ENCODE data around the gene ITGA7. TPM values are rescaled to one million over a fixed set of nuclear protein-coding genes. Genes with fewer than 3 reads are reported as not detected.

ITGA7 gene
- polyA plus RNA-seq, 1 of the 3 experiments (the other 2 are of a cell fraction): 19.7 TPM

GRCh38 chr12:55686366-55687010 is 21.2 kb downstream of the ITGA7 start:
- Histone ChIP-seq H3K79me2 (ENCODE audit: insufficient read depth) (no peaks in the 10 kb centered on the region), H3K27me3 (ENCODE audit: insufficient read depth) (peaks cover 19% of the 10 kb centered on the region; the same call in 1 of the 2 replicates), H3K9me2 (no peaks in the 10 kb centered on the region), H3K27ac (ENCODE audit: low read depth in 2 of 2, low read length in 1 of 2) (no peak overlapping the region), H3K9me3 (no peaks in the 10 kb centered on the region), H3K4me2 (no peak overlapping the region), H3K4me3 (ENCODE audit: low read depth in 2 of 2, low read length in 1 of 2) (no peak overlapping the region), H3K4me1 (ENCODE audit: control insufficient read depth in 1 of 2, insufficient read depth in 2 of 2, low read depth in 1 of 2, low read length in 1 of 2) (no peaks in the 10 kb centered on the region; a peak in 1 of 4 replicates), H2AFZ (ENCODE audit: low read depth) (no peak overlapping the region), H3K9ac (no peak overlapping the region), H3F3A (replicated peaks; ENCODE audit: insufficient read depth) (no peaks in the 10 kb centered on the region), H3K36me3 (replicated peaks in 1 of 2; ENCODE audit: control insufficient read depth in 1 of 2, insufficient read depth in 2 of 2, low read length in 1 of 2) (no peaks in the 10 kb centered on the region), H4K20me1 (ENCODE audit: insufficient read depth) (no peaks in the 10 kb centered on the region)
- CTCF ChIA-PET: no interaction called here
- DNase-seq: no peak
- POLR2A ChIA-PET: no interaction called here
- 69% methylated on average over 8 of the region's 9 CpGs for WGBS (ENCODE audit: low lambda C conversion rate)
- TF ChIP-seq GABPA (IDR thresholded peaks at IDR 0.05; ENCODE audit: low read depth) (no peak), YY1 (IDR thresholded peaks at IDR 0.05; ENCODE audit: low read depth) (no peak), ELF1 (IDR thresholded peaks at IDR 0.05) (no peak), EP300 (IDR thresholded peaks at IDR 0.05; ENCODE audit: borderline replicate concordance in 1 of 2, low read depth in 1 of 2, low read length in 1 of 2) (no peak), TAF1 (IDR thresholded peaks at IDR 0.05; ENCODE audit: borderline replicate concordance, low read depth, low read length) (no peak)

- CTCF ChIA-PET: no interaction called here
- POLR2A ChIA-PET: no interaction called here
- 59% methylated on average over 5 of the region's 5 CpGs for WGBS (ENCODE audit: low lambda C conversion rate)
Measured at GRCh38 chr12:55685671-55686070, 22.0 kb downstream of the ITGA7 start.

More at GRCh38 chr12:55685671-55686070, 22.0 kb downstream of the ITGA7 start:
- H3F3A ChIP-seq (replicated peaks; ENCODE audit: insufficient read depth): peaks cover under 1% of the 10 kb centered on the region
- TF ChIP-seq SIN3A (IDR thresholded peaks at IDR 0.05; ENCODE audit: borderline replicate concordance, low read depth, low read length): no peak
- TF ChIP-seq, protein P1, sequence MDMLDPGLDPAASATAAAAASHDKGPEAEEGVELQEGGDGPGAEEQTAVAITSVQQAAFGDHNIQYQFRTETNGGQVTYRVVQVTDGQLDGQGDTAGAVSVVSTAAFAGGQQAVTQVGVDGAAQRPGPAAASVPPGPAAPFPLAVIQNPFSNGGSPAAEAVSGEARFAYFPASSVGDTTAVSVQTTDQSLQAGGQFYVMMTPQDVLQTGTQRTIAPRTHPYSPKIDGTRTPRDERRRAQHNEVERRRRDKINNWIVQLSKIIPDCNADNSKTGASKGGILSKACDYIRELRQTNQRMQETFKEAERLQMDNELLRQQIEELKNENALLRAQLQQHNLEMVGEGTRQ (IDR thresholded peaks at IDR 0.05; ENCODE audit: borderline replicate concordance, low read depth, low read length): no peak
- no peak for TF ChIP-seq CTCF (IDR thresholded peaks at IDR 0.05)
- TF ChIP-seq EP300 (IDR thresholded peaks at IDR 0.05; ENCODE audit: borderline replicate concordance in 1 of 2, low read depth in 1 of 2, low read length in 1 of 2): no peak
- no peak for TF ChIP-seq ZBTB33 (IDR thresholded peaks at IDR 0.05; ENCODE audit: borderline replicate concordance, low read depth)
- TF ChIP-seq EZH2phosphoT487 (IDR thresholded peaks at IDR 0.05; ENCODE audit: borderline replicate concordance, low read depth): no peak
- no peak for TF ChIP-seq CHD2 (IDR thresholded peaks at IDR 0.05; ENCODE audit: low read length, partially characterized antibody)
- TF ChIP-seq RXRA (IDR thresholded peaks at IDR 0.05; ENCODE audit: borderline replicate concordance, low read depth): no peak
- TF ChIP-seq RAD21 (IDR thresholded peaks at IDR 0.05; ENCODE audit: low read length): no peak
- no peak for TF ChIP-seq TCF12 (IDR thresholded peaks at IDR 0.05)
- H3K9me3 ChIP-seq: no peaks in the 10 kb centered on the region
- H2AFZ ChIP-seq (ENCODE audit: low read depth): no peak overlapping the region
- H3K27me3 ChIP-seq (ENCODE audit: insufficient read depth): peaks cover 27% of the 10 kb centered on the region; the same call in 1 of the 2 replicates
- no peaks in the 10 kb centered on the region for H4K20me1 ChIP-seq (ENCODE audit: insufficient read depth)
- no peak overlapping the region for H3K9ac ChIP-seq
- H3K4me2 ChIP-seq: no peak overlapping the region
- H3K9me2 ChIP-seq: no peaks in the 10 kb centered on the region
- H3K79me2 ChIP-seq (ENCODE audit: insufficient read depth): no peaks in the 10 kb centered on the region
- H3K4me1 ChIP-seq (ENCODE audit: control insufficient read depth in 1 of 2, insufficient read depth in 2 of 2, low read depth in 1 of 2, low read length in 1 of 2): no peaks in the 10 kb centered on the region; a peak in 1 of 4 replicates
- no peaks in the 10 kb centered on the region for H3K36me3 ChIP-seq (replicated peaks in 1 of 2; ENCODE audit: control insufficient read depth in 1 of 2, insufficient read depth in 2 of 2, low read length in 1 of 2)
- H3K4me3 ChIP-seq (ENCODE audit: low read depth in 2 of 2, low read length in 1 of 2): no peak overlapping the region
- DNase-seq: no peak
- H3K27ac ChIP-seq (ENCODE audit: low read depth in 2 of 2, low read length in 1 of 2): no peak overlapping the region

All from SK-N-SH (cell line).